WI38 (cell line): Measurements from ENCODE around the gene C13orf46.
"Not testable (repeated sequence)": the region's sequence is repeated elsewhere in the genome, so short reads cannot be mapped to it uniquely, and the experiment has no call there.

Experiments used
- H3K4me3 ChIP-seq: 2 replicates; pipeline ENCODE4 v1.5.1; 2011; ENCODE audit warnings: low read depth, mild to moderate bottlenecking, control low read depth, low read length
- CTCF ChIP-seq: IDR thresholded peaks from 2 replicates; pipeline ENCODE4 v1.5.1; 2012; ENCODE audit warnings: low read depth, mild to moderate bottlenecking, control low read depth, low read length

The C13orf46 gene

GRCh38 chr13:113973218-113974164 lies at the start of gene C13orf46:
TSS of gene C13orf46 (minus strand) at chr13:113974076. CDS start at chr13:113973997, 79 bp downstream.
- TF ChIP-seq CTCF: no peak
- H3K4me3 ChIP-seq: no peak within 1 kb of the TSS

- TF ChIP-seq CTCF: no peak
- no peak overlapping the region for H3K4me3 ChIP-seq
Measured at GRCh38 chr13:114022876-114023275, 49.0 kb upstream of the C13orf46 start.

- no peak overlapping the region for H3K4me3 ChIP-seq
- no peak for TF ChIP-seq CTCF
Measured at GRCh38 chr13:114022309-114022669, 48.4 kb upstream of the C13orf46 start.

- no peak for TF ChIP-seq CTCF
- no peak overlapping the region for H3K4me3 ChIP-seq
Measured at GRCh38 chr13:114021464-114022308, 47.8 kb upstream of the C13orf46 start.

- H3K4me3 ChIP-seq: no peak overlapping the region
Measured at GRCh38 chr13:114020750-114021463, 47.0 kb upstream of the C13orf46 start.

GRCh38 chr13:114020134-114020533 lies 46.3 kb upstream of the C13orf46 start:
- not testable (repeated sequence) for H3K4me3 ChIP-seq

More at GRCh38 chr13:114020750-114021463, 47.0 kb upstream of the C13orf46 start:
- TF ChIP-seq CTCF: no peak

GRCh38 chr13:114019367-114019766 lies 45.5 kb upstream of the C13orf46 start:
- no peak for TF ChIP-seq CTCF

More at GRCh38 chr13:114019367-114019766, 45.5 kb upstream of the C13orf46 start:
- no peak overlapping the region for H3K4me3 ChIP-seq
